PC-3 (cell line): ENCODE measurements around the gene KIF25. TPM values are rescaled to one million over a fixed set of nuclear protein-coding genes. Genes with fewer than 3 reads are reported as not detected.

Source experiments
- ATAC-seq: fragments of 200-7000 bp; cut with Tn5 transposase; 2 replicates; pipeline ENCODE4 v1.9.1; 2020; ENCODE audit warnings: mild to moderate bottlenecking, moderate library complexity
- BruUV-seq: library from RNA; stranded (reverse); fragments of 400-500 nt; replicated peaks from 2 replicates; lab custom pipeline; 2021; lab: Mats Ljungman, UMichigan
- CTCF ChIA-PET: fragments of 300-600 bp; sonication (Branson Sonifier 250); formaldehyde crosslinking; loops from one replicate; lab custom pipeline; 2022; ENCODE audit warnings: antibody characterized with exemption; lab: Charles Lee
- POLR2A ChIA-PET: fragments of 300-600 bp; sonication (Branson Sonifier 250); formaldehyde crosslinking; loops from one replicate; lab custom pipeline; 2022; ENCODE audit warnings: antibody characterized with exemption; ENCODE audit not compliant: unreplicated experiment; lab: Charles Lee
- DNase-seq: peaks from one replicate; pipeline ENCODE4 v3.0.0-alpha.2; 2015
- H2AFZ ChIP-seq: fragments of 300-600 bp; sonication (generic); 2 replicates; pipeline ENCODE4 v1.6.0; 2016; ENCODE audit warnings: antibody characterized with exemption, low read length
- H3F3A ChIP-seq: fragments of 300-600 bp; sonication (generic); one replicate; pipeline ENCODE4 v1.6.0; 2017; ENCODE audit warnings: antibody characterized with exemption, low read length, control low read depth, mild to moderate bottlenecking; ENCODE audit not compliant: unreplicated experiment
- H3K27ac ChIP-seq: fragments of 300-600 bp; sonication (generic); 2 replicates; pipeline ENCODE4 v1.5.1; 2016; ENCODE audit warnings: mild to moderate bottlenecking, low read length
- H3K27me3 ChIP-seq: fragments of 300-600 bp; sonication (generic); 2 replicates; pipeline ENCODE4 v1.6.1; 2016; ENCODE audit warnings: low read length, mixed read lengths
- H3K36me3 ChIP-seq: fragments of 300-600 bp; sonication (generic); 2 replicates; pipeline ENCODE4 v1.6.1; 2016; ENCODE audit warnings: low read depth, mixed run types, low read length, mixed read lengths
- H3K4me1 ChIP-seq: fragments of 300-600 bp; sonication (generic); 2 replicates; pipeline ENCODE4 v1.5.1; 2016; ENCODE audit warnings: low read length; ENCODE audit not compliant: insufficient read depth
- H3K4me2 ChIP-seq: fragments of 300-600 bp; sonication (generic); 2 replicates; pipeline ENCODE4 v1.6.0; 2016; ENCODE audit warnings: low read length
- H3K4me3 ChIP-seq: fragments of 300-600 bp; sonication (generic); 2 replicates; pipeline ENCODE4 v1.5.1; 2016; ENCODE audit warnings: mild to moderate bottlenecking, low read length, mixed read lengths
- H3K79me2 ChIP-seq: fragments of 300-600 bp; sonication (generic); 2 replicates; pipeline ENCODE4 v1.6.1; 2017; ENCODE audit warnings: low read length, mixed read lengths
- H3K9ac ChIP-seq: fragments of 300-600 bp; sonication (generic); 2 replicates; pipeline ENCODE4 v1.6.0; 2016; ENCODE audit warnings: mild to moderate bottlenecking, low read length
- H3K9me2 ChIP-seq: fragments of 300-600 bp; sonication (generic); replicated peaks from 2 replicates; pipeline ENCODE4 v1.6.1; 2016; ENCODE audit warnings: mixed run types, low read length, mixed read lengths
- H3K9me3 ChIP-seq: fragments of 300-600 bp; sonication (generic); 2 replicates; pipeline ENCODE4 v1.6.1; 2016; ENCODE audit warnings: low read length, mixed read lengths
- H4K20me1 ChIP-seq: fragments of 300-600 bp; sonication (generic); 2 replicates; pipeline ENCODE4 v1.6.1; 2016; ENCODE audit warnings: low read length, mixed read lengths
- CTCF ChIP-seq: fragments of 300-600 bp; sonication (generic); conservative IDR thresholded peaks from 2 replicates; pipeline ENCODE4 v1.5.1; 2017; ENCODE audit warnings: antibody characterized with exemption, low read depth, mild to moderate bottlenecking, low read length
- EZH2 ChIP-seq: fragments of 300-600 bp; sonication (generic); IDR thresholded peaks from one replicate; pipeline ENCODE4 v1.6.1; 2017; ENCODE audit warnings: antibody characterized with exemption, mild to moderate bottlenecking, low read length; ENCODE audit not compliant: unreplicated experiment
- EZH2phosphoT487 ChIP-seq: fragments of 300-600 bp; sonication (generic); IDR thresholded peaks from 2 replicates; pipeline ENCODE4 v1.6.1; 2018; ENCODE audit warnings: mild to moderate bottlenecking, antibody characterized with exemption, low read length, borderline replicate concordance
- intact Hi-C: fragments of 100-400 bp; cut with micrococcal nuclease; formaldehyde crosslinking; loops from 2 replicates; pipeline ENCODE4 v1.9.0; 2023
- total RNA-seq: library from RNA; depleted of rRNA; stranded (reverse); fragments of >200 nt; gene quantifications from 2 replicates; pipeline ENCODE4 v1.2.3, GENCODE V29; 2014

Gene KIF25
- total RNA-seq, 1 experiment from 2014 or later, result not detected

- CTCF ChIA-PET, result no interaction called here
- no peaks in the 10 kb centered on the region for H3K79me2 ChIP-seq
- no peak overlapping the region for H3K9ac ChIP-seq
- peaks cover 5% of the 10 kb centered on the region; the same call in 1 of the 2 replicates for H3K27me3 ChIP-seq
- ATAC-seq (no peak), DNase-seq (no peak)
- H4K20me1 ChIP-seq, result no peaks in the 10 kb centered on the region
- POLR2A ChIA-PET, result no interaction called here
- H3F3A ChIP-seq, result no peaks in the 10 kb centered on the region
- H3K9me2 ChIP-seq, result no peaks in the 10 kb centered on the region
- no peaks in the 10 kb centered on the region for H3K36me3 ChIP-seq
- no peak overlapping the region for H3K4me2 ChIP-seq
- no peak overlapping the region for H3K27ac ChIP-seq
- intact Hi-C loops, result no loop called here
- no TSS peak for BruUV-seq
- H3K4me3 ChIP-seq, result no peak overlapping the region
- peaks cover 7% of the 10 kb centered on the region for H3K4me1 ChIP-seq
- no peak overlapping the region for H2AFZ ChIP-seq
- TF ChIP-seq EZH2 (no peak), CTCF (no peak), EZH2phosphoT487 (no peak)
- H3K9me3 ChIP-seq, result no peaks in the 10 kb centered on the region
These were observed 25.2 kb downstream of the KIF25 start for GRCh38 chr6:168022488-168023321.

DNA sequence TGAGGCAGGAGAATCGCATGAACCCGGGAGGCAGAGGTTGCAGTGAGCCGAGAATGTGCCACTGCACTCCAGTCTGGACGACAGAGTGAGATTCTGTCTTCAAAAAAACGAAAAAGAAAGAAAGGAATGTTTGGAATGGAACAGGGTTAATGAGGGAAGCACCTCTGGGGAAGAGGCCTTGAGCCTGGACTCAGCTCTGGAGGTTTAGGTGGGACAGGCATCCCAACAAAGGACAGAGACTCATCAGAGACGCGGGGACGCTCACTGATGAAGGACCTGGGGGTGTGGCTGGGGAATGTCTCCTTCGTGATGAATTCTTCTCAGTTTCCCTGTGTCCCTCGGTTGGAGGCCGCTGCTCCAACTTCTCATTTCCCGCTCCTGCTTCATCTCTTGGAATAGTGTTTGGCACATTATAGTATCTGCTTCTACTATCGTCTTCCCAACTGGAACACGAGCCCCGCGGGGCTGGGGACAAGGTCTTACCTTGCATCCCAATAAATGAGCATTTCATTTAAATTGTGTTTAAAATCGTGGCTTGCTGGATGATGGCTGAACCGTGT lies 27.6 kb downstream of the KIF25 start:
- no peak for TF ChIP-seq EZH2phosphoT487
- no peak for TF ChIP-seq CTCF
- no peak for TF ChIP-seq EZH2
- Histone ChIP-seq H3K9me2 (no peaks in the 10 kb centered on the region), H3K4me1 (peaks cover 7% of the 10 kb centered on the region), H3K4me2 (no peak overlapping the region), H3F3A (no peaks in the 10 kb centered on the region), H3K79me2 (no peaks in the 10 kb centered on the region), H3K27me3 (no peaks in the 10 kb centered on the region), H3K27ac (no peak overlapping the region), H3K36me3 (no peaks in the 10 kb centered on the region), H4K20me1 (no peaks in the 10 kb centered on the region), H3K9ac (no peak overlapping the region), H3K9me3 (no peaks in the 10 kb centered on the region), H3K4me3 (no peak overlapping the region), H2AFZ (no peak overlapping the region)
- ChIA-PET POLR2A (no interaction called here), CTCF (no interaction called here)
- no TSS peak for BruUV-seq
- DNase-seq (no peak), ATAC-seq (no peak)
- intact Hi-C loops, result loop anchor here (1.0 kb wide), 2 partner anchors 18 to 169 kb away; no protein-coding TSS in a partner anchor
